MCF 10A (cell line): ENCODE results near the gene ACAP1. TPM values are rescaled to one million over a fixed set of nuclear protein-coding genes. Genes with fewer than 3 reads are reported as not detected.
A peak's percentile ranks its signal among the peaks of the same experiment; 100 is the strongest.
"Not testable (repeated sequence)": the region's sequence is repeated elsewhere in the genome, so short reads cannot be mapped to it uniquely, and the experiment has no call there.

Source experiments
- BruUV-seq: library from RNA; stranded (reverse); fragments of 400-500 nt; replicated peaks from 2 replicates; lab custom pipeline; 2021; lab: Mats Ljungman, UMichigan
- CTCF ChIA-PET: fragments of 300-600 bp; sonication (Branson Sonifier 250); formaldehyde crosslinking; extraction: SDS; loops from one replicate; lab custom pipeline; 2021; ENCODE audit warnings: antibody characterized with exemption, inconsistent platforms; lab: Yijun Ruan, JAX
- POLR2A ChIA-PET: fragments of 300-600, 350-650 bp; sonication (Branson Sonifier 250); formaldehyde crosslinking; extraction: SDS; loops from one replicate; lab custom pipeline; 2020; ENCODE audit warnings: antibody characterized with exemption, inconsistent platforms; lab: Yijun Ruan, JAX
- DNase-seq: peaks from one replicate; pipeline ENCODE4 v3.0.0-alpha.2; 2018; ENCODE audit not compliant: unreplicated experiment
- H3K27ac Mint-ChIP-seq: one replicate; pipeline ENCODE4 v1.8.0; 2022; ENCODE audit warnings: mild to moderate bottlenecking, low read depth, mixed read lengths; ENCODE audit not compliant: unreplicated experiment
- H3K27me3 Mint-ChIP-seq: one replicate; pipeline ENCODE4 v1.8.0; 2022; ENCODE audit warnings: mixed read lengths; ENCODE audit not compliant: insufficient read depth, unreplicated experiment
- H3K36me3 Mint-ChIP-seq: one replicate; pipeline ENCODE4 v1.8.0; 2022; ENCODE audit warnings: mild to moderate bottlenecking, moderate library complexity, mixed read lengths; ENCODE audit not compliant: insufficient read depth, unreplicated experiment
- H3K4me1 Mint-ChIP-seq: one replicate; pipeline ENCODE4 v1.8.0; 2022; ENCODE audit warnings: mixed read lengths; ENCODE audit not compliant: insufficient read depth, unreplicated experiment
- H3K4me3 Mint-ChIP-seq: one replicate; pipeline ENCODE4 v1.8.0; 2022; ENCODE audit warnings: mild to moderate bottlenecking, moderate library complexity, mixed read lengths; ENCODE audit not compliant: unreplicated experiment
- H3K9me3 Mint-ChIP-seq: one replicate; pipeline ENCODE4 v1.8.0; 2022; ENCODE audit warnings: mixed read lengths; ENCODE audit not compliant: unreplicated experiment
- intact Hi-C: fragments of 100-400 bp; cut with micrococcal nuclease; formaldehyde crosslinking; loops from 2 replicates; pipeline ENCODE4 v1.14.1; 2022
- total RNA-seq: library from RNA; stranded (reverse); gene quantifications from 2 replicates; pipeline ENCODE4 v1.2.3, GENCODE V29; 2022
- TF ChIP-seq, protein P1 (sequence below): fragments of 200-600 bp; IDR thresholded peaks from one replicate; pipeline ENCODE4 v1.8.0; 2022; ENCODE audit warnings: antibody characterized with exemption, mild to moderate bottlenecking; ENCODE audit not compliant: unreplicated experiment

Gene ACAP1
- total RNA-seq, 1 experiment from 2014 or later, result 4.9 TPM

DNA sequence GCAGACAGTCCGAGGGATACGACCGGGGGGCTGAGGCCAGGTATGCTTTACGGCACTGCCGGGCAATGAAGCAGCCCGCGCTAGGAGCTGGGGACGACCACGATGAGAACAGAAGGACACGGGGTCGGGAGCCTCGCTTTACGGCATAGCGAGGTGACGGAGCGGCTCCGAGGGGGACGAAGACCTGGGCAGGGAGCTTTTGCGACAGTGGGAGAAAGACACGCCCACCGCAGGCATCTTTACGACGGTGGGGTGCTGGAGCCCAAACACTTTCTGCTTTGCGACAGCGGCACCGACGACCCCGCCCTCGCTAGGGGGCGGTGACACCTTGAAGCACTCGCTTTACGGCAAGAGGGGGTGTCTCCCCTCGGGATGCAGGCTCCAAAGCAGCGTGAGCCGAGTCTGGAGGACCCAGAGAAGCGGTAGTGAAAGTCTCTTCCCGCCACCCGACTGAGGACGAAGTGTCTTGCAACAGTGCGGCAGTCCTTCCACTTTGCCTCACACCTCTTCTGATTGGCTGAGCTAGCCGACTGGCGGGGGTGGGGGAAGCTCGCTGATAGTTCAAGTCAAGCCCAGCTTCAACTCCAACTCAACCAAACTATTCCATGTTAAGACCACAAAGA is 6.8 kb upstream of the ACAP1 start:
- POLR2A ChIA-PET, result interaction anchor here (0.6 to 3.6 kb wide), 33 partner anchors 9 to 358 kb away, joined by 3 to 54 read pairs (median 4); partner anchors contain the start of genes ACADVL, CD68, DLG4 and DVL2
- peak; percentile 98 for DNase-seq
- intact Hi-C loops, result no loop called here
- peaks cover 26% of the 10 kb centered on the region for H3K36me3 Mint-ChIP-seq
- no peaks in the 10 kb centered on the region for H3K9me3 Mint-ChIP-seq
- H3K27ac Mint-ChIP-seq, result peak overlapping the region; percentile 96
- TF ChIP-seq, protein P1, sequence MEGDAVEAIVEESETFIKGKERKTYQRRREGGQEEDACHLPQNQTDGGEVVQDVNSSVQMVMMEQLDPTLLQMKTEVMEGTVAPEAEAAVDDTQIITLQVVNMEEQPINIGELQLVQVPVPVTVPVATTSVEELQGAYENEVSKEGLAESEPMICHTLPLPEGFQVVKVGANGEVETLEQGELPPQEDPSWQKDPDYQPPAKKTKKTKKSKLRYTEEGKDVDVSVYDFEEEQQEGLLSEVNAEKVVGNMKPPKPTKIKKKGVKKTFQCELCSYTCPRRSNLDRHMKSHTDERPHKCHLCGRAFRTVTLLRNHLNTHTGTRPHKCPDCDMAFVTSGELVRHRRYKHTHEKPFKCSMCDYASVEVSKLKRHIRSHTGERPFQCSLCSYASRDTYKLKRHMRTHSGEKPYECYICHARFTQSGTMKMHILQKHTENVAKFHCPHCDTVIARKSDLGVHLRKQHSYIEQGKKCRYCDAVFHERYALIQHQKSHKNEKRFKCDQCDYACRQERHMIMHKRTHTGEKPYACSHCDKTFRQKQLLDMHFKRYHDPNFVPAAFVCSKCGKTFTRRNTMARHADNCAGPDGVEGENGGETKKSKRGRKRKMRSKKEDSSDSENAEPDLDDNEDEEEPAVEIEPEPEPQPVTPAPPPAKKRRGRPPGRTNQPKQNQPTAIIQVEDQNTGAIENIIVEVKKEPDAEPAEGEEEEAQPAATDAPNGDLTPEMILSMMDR, result no peak
- CTCF ChIA-PET, result interaction anchor here (0.6 to 1.0 kb wide), 6 partner anchors 9 to 371 kb away, joined by 3 to 5 read pairs (median 4); no protein-coding TSS in a partner anchor
- no peaks in the 10 kb centered on the region for H3K27me3 Mint-ChIP-seq
- H3K4me3 Mint-ChIP-seq, result peak overlapping the region; percentile 99
- H3K4me1 Mint-ChIP-seq, result peaks cover 15% of the 10 kb centered on the region
- BruUV-seq, result no TSS peak

DNA sequence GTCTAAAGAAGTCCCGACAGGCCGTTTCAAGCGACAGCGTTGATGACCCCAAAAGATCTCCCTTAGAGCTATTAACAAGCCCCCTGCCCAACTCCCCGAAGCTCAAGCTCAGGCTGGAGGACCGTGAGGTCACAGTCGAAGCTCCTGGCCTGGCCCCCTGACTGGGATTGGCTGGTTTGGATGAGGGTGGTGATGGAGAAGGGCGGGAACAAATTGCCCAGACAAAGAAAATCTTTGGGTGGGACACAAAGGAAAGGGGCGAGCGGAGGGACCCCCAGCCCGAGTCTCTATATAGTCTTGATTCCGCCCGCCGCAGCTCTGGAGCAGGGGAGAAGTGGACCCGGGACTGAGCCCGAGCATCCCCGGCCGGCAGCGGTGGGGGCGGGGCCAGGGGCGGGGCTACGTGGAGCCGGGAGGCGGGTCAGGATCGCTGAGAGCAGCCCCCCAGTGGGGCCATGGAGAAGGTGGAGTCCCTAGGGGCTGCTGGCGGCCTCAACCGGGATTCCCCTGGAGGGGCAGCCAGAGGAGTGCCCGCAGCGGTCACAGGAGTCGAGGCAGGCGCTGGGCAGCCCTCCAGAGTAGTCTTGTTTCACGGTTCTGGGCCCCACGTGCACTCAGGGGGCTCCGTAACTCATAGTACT is 6.2 kb upstream of the ACAP1 start:
- intact Hi-C loops, result no loop called here
- ChIA-PET CTCF (interaction anchor here (0.6 to 1.1 kb wide), 7 partner anchors 8 to 370 kb away, joined by 3 to 5 read pairs (median 4); no protein-coding TSS in a partner anchor), POLR2A (interaction anchor here (0.6 to 3.6 kb wide), 31 partner anchors 9 to 358 kb away, joined by 3 to 54 read pairs (median 4); partner anchors contain the start of genes ACADVL, CD68, DLG4 and DVL2)
- Mint-ChIP-seq H3K27ac (peak overlapping the region; percentile 96), H3K4me1 (peaks cover 15% of the 10 kb centered on the region), H3K36me3 (peaks cover 20% of the 10 kb centered on the region), H3K27me3 (no peaks in the 10 kb centered on the region), H3K9me3 (no peaks in the 10 kb centered on the region), H3K4me3 (peak overlapping the region; percentile 99)
- peak; percentile 81 for DNase-seq
- TF ChIP-seq, protein P1, result no peak
- no TSS peak for BruUV-seq

DNA sequence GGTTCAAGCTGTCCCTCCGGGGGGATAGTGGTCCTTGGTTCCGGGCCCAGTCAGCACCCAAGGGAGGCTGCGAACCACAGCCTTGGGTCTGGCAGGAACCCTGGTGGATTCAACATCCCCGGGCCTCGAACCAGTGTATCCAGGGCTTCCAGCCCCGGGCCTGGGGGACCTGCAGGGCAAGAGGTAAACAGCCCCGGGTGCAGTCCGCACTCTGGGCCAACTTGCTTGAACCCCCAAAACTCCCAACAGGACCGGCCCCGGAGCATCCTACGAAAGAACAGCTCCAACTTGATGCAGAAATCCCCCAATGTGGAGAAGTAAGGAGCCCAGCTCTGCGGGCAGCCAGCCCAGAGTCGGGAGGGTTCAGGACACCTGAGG is 5.7 kb upstream of the ACAP1 start:
- intact Hi-C loops, result no loop called here
- POLR2A ChIA-PET, result interaction anchor here (0.6 to 3.6 kb wide), 8 partner anchors 9 to 297 kb away, joined by 3 to 54 read pairs (median 8); partner anchors contain the start of genes DVL2, KCTD11, SAT2 and TMEM95
- Mint-ChIP-seq H3K27me3 (no peaks in the 10 kb centered on the region), H3K9me3 (no peaks in the 10 kb centered on the region), H3K36me3 (peaks cover 16% of the 10 kb centered on the region), H3K27ac (no peak overlapping the region), H3K4me3 (peak overlapping the region; percentile 99), H3K4me1 (peaks cover 15% of the 10 kb centered on the region)
- no TSS peak for BruUV-seq
- CTCF ChIA-PET, result interaction anchor here (1.1 kb wide), 1 partner anchor 106 kb away, joined by 5 read pairs; no protein-coding TSS in a partner anchor
- TF ChIP-seq, protein P1, result no peak
- no peak for DNase-seq

DNA sequence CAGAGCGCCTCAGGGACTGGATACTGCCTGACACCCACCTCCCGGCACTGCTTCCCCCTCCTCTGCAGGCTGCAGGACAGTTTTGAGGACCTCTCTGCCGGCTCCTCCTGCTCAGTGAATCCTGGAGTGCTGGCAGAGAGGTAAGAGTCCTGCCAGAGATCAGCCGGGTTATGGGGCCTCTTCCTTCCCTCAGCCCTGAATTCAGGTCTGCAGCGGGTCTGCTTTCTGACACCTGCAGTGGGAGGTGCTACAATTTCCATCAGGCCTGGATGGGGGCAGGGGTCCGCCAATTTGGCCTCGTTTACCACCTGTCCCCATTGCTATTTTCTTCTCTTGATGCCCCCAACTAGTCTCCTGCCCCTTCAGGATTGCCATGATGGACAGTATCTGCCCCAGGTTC is 4.2 kb upstream of the ACAP1 start:
- ChIA-PET CTCF (no interaction called here), POLR2A (no interaction called here)
- H3K27ac Mint-ChIP-seq, result no peak overlapping the region
- peaks cover 15% of the 10 kb centered on the region for H3K4me1 Mint-ChIP-seq
- no peaks in the 10 kb centered on the region for H3K27me3 Mint-ChIP-seq
- DNase-seq, result no peak
- H3K9me3 Mint-ChIP-seq, result no peaks in the 10 kb centered on the region
- H3K4me3 Mint-ChIP-seq, result no peak overlapping the region
- intact Hi-C loops, result no loop called here
- BruUV-seq, result no TSS peak
- H3K36me3 Mint-ChIP-seq, result peaks cover 5% of the 10 kb centered on the region
- TF ChIP-seq, protein P1, result no peak

DNA sequence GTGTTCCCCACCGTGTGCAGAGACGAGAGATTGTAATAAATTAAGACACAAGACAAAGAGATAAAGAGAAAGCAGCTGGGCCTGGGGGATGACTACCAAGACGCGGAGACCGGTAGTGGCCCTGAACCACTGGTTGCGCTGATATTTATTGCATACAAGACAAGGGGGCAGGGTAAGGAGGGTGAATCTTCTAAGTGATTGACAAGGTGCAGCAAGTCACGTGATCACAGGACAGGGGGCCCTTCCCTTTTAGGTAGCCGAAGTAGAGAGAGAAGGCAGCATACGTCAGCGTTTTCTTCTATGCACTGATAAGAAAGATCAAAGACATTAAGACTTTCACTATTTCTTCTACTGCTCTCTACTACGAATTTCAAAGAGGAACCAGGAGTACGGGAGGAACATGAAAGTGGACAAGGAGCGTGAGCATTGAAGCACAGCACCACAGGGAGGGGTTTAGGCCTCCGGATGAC is 3.7 kb upstream of the ACAP1 start:
- H3K9me3 Mint-ChIP-seq, H3K27ac Mint-ChIP-seq, POLR2A ChIA-PET, H3K27me3 Mint-ChIP-seq, H3K36me3 Mint-ChIP-seq, intact Hi-C loops, DNase-seq, H3K4me3 Mint-ChIP-seq, CTCF ChIA-PET, BruUV-seq: not testable (repeated sequence)
- H3K4me1 Mint-ChIP-seq, result peaks cover 14% of the 10 kb centered on the region
